ENCODE measurements around the gene DDX25. TPM values are rescaled to one million over a fixed set of nuclear protein-coding genes. Genes with fewer than 3 reads are reported as not detected.

The DDX25 gene
- total and polyA plus RNA-seq, 10 of the 15 experiments (the other 5 are each of a cell fraction or from before 2014, with no cell fraction given) = 0.05 TPM; not detected in 9

DNA sequence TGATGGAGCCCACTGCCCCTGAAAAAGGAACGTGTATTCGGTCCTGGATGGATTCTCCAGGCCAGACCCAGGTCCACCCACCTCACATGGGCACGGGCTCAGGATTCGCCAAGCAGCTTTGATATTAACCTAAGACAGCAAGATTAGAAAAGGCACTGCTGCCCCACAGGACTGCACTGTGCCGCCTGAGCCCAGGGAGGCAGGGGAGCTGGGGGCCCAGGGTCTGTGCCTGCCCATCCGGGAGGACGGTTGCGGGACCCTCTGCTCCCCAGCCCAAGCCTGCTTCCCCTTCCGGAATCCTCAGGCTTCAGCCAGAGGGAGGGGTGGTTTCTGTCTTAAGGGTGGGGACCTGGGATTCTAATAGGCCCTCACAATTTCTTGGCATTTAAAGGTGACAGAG is 28.0 kb downstream of the DDX25 start:
- ChIA-PET CTCF (interaction anchor here (0.9 to 1.9 kb wide), 3 partner anchors 10 to 261 kb away, joined by 3 to 11 read pairs (median 8); no protein-coding TSS in a partner anchor), RAD21 (ENCODE audit: unreplicated experiment) (interaction anchor here (1.3 kb wide), 1 partner anchor 262 kb away, joined by 5 read pairs; no protein-coding TSS in a partner anchor), POLR2A (no interaction called here), SMC1A (ENCODE audit: uncharacterized antibody, unreplicated experiment) (interaction anchor here (0.8 to 2.7 kb wide), 2 partner anchors 11 to 261 kb away, joined by 3 to 10 read pairs; no protein-coding TSS in a partner anchor)
- Histone ChIP-seq H3K4me3 (no peak overlapping the region), H3K4me2 (ENCODE audit: control insufficient read depth, insufficient read depth) (no peak overlapping the region), H4K20me1 (ENCODE audit: control insufficient read depth, insufficient read depth) (no peaks in the 10 kb centered on the region), H3K27ac (ENCODE audit: control insufficient read depth, insufficient read depth) (no peak overlapping the region), H3K9me3 (replicated peaks; ENCODE audit: control insufficient read depth, insufficient read depth, low read length) (no peaks in the 10 kb centered on the region), H3K79me2 (ENCODE audit: control insufficient read depth, insufficient read depth, low read length) (no peaks in the 10 kb centered on the region), H3K9ac (ENCODE audit: control insufficient read depth, insufficient read depth, low read length) (no peak overlapping the region), H3K27me3 (replicated peaks in 1 of 2; ENCODE audit: control insufficient read depth in 2 of 2, insufficient read depth in 2 of 2, low read length in 1 of 2) (no peaks in the 10 kb centered on the region; a peak in 1 of 4 replicates), H2AFZ (ENCODE audit: control insufficient read depth, low read depth, low read length) (no peak overlapping the region), H3K4me1 (ENCODE audit: control insufficient read depth, insufficient read depth, low read length) (no peaks in the 10 kb centered on the region), H3K36me3 (ENCODE audit: control insufficient read depth in 2 of 2, insufficient read depth in 2 of 2, low read length in 1 of 2) (no peaks in the 10 kb centered on the region)
- no peak for DNase-seq (ENCODE audit: low read depth, low spot score)
- no peak for FAIRE-seq
- intact Hi-C loops (cut with micrococcal nuclease; ENCODE audit: unreplicated experiment) = no loop called here
- BruUV-seq (replicated peaks) = no TSS peak
- 40% methylated on average over 9 of the region's 9 CpGs for WGBS (ENCODE audit: insufficient coverage, insufficient replicate concordance, low lambda C conversion rate, missing lambda C conversion rate)
- TF ChIP-seq WRNIP1 (IDR thresholded peaks at IDR 0.05; ENCODE audit: borderline replicate concordance, low read depth, low read length) = no peak
- TF ChIP-seq, protein P1, sequence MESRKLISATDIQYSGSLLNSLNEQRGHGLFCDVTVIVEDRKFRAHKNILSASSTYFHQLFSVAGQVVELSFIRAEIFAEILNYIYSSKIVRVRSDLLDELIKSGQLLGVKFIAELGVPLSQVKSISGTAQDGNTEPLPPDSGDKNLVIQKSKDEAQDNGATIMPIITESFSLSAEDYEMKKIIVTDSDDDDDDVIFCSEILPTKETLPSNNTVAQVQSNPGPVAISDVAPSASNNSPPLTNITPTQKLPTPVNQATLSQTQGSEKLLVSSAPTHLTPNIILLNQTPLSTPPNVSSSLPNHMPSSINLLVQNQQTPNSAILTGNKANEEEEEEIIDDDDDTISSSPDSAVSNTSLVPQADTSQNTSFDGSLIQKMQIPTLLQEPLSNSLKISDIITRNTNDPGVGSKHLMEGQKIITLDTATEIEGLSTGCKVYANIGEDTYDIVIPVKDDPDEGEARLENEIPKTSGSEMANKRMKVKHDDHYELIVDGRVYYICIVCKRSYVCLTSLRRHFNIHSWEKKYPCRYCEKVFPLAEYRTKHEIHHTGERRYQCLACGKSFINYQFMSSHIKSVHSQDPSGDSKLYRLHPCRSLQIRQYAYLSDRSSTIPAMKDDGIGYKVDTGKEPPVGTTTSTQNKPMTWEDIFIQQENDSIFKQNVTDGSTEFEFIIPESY (IDR thresholded peaks at IDR 0.05) = no peak
- no peak for TF ChIP-seq TARDBP (IDR thresholded peaks at IDR 0.05; ENCODE audit: borderline replicate concordance)
- TF ChIP-seq, protein P2, sequence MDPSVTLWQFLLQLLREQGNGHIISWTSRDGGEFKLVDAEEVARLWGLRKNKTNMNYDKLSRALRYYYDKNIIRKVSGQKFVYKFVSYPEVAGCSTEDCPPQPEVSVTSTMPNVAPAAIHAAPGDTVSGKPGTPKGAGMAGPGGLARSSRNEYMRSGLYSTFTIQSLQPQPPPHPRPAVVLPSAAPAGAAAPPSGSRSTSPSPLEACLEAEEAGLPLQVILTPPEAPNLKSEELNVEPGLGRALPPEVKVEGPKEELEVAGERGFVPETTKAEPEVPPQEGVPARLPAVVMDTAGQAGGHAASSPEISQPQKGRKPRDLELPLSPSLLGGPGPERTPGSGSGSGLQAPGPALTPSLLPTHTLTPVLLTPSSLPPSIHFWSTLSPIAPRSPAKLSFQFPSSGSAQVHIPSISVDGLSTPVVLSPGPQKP (IDR thresholded peaks at IDR 0.05; ENCODE audit: low read depth, low read length) = no peak
- TF ChIP-seq MYC (IDR thresholded peaks at IDR 0.05; ENCODE audit: insufficient read depth, insufficient read length, insufficient replicate concordance, low read length, severe bottlenecking) = no peak
- no peak for TF ChIP-seq ZNF622 (IDR thresholded peaks at IDR 0.05)
- no peak for TF ChIP-seq MYB (IDR thresholded peaks at IDR 0.05; ENCODE audit: borderline replicate concordance, low read depth, low read length)
- TF ChIP-seq POLR2AphosphoS2 (IDR thresholded peaks at IDR 0.05; ENCODE audit: low read depth, low read length) = no peak
- no peak for TF ChIP-seq HDAC2 (IDR thresholded peaks at IDR 0.05)
- TF ChIP-seq ZNF24 (IDR thresholded peaks at IDR 0.05) = no peak
- no peak for TF ChIP-seq YY1 (IDR thresholded peaks at IDR 0.05; ENCODE audit: low read depth, low read length)
- no peak for TF ChIP-seq SRF (IDR thresholded peaks at IDR 0.05; ENCODE audit: low read depth in 2 of 2, low read length in 2 of 2)
- TF ChIP-seq, protein P3, sequence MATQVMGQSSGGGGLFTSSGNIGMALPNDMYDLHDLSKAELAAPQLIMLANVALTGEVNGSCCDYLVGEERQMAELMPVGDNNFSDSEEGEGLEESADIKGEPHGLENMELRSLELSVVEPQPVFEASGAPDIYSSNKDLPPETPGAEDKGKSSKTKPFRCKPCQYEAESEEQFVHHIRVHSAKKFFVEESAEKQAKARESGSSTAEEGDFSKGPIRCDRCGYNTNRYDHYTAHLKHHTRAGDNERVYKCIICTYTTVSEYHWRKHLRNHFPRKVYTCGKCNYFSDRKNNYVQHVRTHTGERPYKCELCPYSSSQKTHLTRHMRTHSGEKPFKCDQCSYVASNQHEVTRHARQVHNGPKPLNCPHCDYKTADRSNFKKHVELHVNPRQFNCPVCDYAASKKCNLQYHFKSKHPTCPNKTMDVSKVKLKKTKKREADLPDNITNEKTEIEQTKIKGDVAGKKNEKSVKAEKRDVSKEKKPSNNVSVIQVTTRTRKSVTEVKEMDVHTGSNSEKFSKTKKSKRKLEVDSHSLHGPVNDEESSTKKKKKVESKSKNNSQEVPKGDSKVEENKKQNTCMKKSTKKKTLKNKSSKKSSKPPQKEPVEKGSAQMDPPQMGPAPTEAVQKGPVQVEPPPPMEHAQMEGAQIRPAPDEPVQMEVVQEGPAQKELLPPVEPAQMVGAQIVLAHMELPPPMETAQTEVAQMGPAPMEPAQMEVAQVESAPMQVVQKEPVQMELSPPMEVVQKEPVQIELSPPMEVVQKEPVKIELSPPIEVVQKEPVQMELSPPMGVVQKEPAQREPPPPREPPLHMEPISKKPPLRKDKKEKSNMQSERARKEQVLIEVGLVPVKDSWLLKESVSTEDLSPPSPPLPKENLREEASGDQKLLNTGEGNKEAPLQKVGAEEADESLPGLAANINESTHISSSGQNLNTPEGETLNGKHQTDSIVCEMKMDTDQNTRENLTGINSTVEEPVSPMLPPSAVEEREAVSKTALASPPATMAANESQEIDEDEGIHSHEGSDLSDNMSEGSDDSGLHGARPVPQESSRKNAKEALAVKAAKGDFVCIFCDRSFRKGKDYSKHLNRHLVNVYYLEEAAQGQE (IDR thresholded peaks at IDR 0.05; ENCODE audit: low read depth, low read length) = no peak
- TF ChIP-seq CBFB (IDR thresholded peaks at IDR 0.05; ENCODE audit: low read depth) = no peak
- no peak for TF ChIP-seq CREB1 (IDR thresholded peaks at IDR 0.05; ENCODE audit: low read depth)
- in situ Hi-C loops (cut with MboI) = no loop called here
- no peak for ATAC-seq

Data from GM12878 (cell line).